HS-5 (cell line): Measurements from ENCODE around the gene TTC12.
"Not testable (repeated sequence)": the region's sequence is repeated elsewhere in the genome, so short reads cannot be mapped to it uniquely, and the experiment has no call there.

Source experiments
- DNase-seq: peaks from one replicate; pipeline ENCODE4 v3.0.0-alpha.2; 2012; ENCODE audit warnings: low read depth

The TTC12 gene

GRCh38 chr11:113286509-113287497, 27.6 kb upstream of the TTC12 start:
- no peak for DNase-seq

DNA sequence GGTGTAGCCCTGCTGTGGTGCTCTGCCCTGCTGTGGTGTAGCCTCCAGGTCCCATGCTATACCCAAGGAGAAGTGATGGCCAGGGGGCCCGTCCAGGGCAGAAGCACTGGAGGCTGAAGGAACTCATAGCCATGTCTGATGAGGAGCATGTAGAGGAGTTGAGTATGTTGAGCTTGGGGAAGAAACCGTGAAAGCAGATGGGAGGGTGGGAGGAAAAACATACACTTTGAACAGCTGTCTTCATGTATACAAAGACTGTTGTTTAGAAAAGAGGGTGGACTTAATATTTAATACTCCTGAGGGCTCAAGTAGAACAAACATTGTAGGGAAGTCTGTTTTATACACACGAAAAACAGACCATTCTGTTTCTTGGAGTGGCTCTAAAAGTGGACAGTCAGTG, 26.6 kb upstream of the TTC12 start:
- DNase-seq: no peak

GRCh38 chr11:113288286-113288863, 26.0 kb upstream of the TTC12 start:
- DNase-seq: no peak

DNA sequence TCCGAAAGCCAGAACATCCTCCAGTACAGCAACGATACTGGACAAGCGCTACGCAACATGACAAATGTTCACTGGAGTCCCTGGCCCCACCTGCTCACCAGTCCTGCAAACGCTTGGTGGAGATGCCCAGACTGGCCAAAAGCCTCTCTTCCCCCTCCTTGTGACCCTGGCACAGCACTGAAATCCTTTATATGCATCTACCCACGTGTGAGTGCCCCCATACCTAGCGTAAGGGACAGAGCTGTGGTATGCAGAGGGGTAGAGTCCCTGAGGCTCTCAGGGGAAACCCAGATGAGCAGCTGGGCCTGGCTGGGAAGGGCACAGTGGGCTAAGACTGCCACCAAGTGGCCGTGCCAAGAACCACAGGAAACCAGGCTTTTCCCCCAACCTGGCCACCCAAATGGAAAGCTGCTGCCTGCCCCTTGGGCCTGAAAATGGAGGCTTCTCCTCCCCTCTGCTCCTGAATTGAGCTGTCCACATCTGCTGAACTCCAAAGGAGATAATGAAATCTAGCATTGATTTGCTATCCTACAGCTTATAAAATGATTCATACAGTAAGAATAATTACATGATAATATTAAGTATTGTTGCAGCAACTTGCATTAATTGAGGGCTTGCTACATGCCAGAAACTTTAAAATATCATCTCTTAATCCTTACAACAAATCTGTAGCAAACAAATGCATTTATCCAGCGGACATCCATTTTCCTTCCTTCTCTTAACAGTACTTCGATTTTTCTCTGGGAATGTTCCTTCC, 24.8 kb upstream of the TTC12 start:
- DNase-seq: no peak

GRCh38 chr11:113293936-113294335, 20.4 kb upstream of the TTC12 start:
- no peak for DNase-seq

DNA sequence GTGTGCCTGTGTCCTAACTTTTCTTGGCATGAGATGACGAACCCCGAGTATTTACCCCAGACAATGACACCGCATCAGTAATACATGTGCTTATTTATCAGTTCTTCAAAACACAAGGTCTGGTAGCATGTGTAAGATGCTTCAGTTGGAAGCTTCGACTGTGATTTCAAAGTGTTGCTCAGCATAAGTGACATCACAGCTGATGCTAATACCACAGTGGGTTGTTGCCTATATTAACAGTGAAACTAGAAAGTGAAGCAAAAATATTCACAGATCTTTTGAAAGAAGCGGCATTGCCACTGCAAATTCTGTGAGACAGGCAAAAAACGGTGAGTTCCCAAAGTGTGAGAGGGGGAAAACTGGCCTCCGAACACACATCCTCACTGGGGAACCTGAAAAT, 18.4 kb upstream of the TTC12 start:
- no peak for DNase-seq

DNA sequence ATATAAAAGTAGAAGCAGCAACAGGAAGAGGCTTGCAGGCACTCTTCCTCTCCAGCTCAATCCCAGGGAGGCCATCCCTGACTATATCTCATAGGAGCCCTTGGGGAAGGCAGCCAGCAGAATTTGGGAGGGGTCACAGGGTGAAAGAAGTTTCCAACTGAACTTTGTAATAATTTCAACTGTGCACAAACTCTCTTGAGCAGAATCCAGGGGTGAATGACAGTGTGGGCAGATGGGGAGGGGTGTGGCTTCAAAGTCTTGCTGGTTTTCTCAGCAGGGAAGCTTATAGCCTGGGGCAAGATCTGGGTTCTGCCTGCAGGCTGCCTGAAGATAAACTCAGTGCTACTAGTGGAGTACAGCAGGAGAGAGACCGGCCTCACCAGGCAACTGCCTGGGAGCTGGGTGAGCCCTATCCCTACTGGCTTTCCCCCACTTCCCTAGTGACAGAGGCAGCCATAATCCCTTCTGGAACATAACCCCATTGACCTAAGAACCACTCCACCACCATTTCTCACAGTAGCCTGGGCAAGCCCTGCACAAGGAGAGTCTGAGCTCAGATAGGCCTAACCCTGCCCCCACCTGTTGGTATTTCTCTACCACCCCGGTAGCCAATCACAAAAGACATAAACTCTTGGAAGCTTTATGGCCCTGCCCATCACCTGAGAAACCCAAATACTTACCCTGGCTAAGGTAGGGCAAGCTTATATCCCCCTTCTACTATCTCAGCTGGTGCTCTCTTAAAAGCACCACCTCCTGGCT, 17.8 kb upstream of the TTC12 start:
- DNase-seq: no peak

DNA sequence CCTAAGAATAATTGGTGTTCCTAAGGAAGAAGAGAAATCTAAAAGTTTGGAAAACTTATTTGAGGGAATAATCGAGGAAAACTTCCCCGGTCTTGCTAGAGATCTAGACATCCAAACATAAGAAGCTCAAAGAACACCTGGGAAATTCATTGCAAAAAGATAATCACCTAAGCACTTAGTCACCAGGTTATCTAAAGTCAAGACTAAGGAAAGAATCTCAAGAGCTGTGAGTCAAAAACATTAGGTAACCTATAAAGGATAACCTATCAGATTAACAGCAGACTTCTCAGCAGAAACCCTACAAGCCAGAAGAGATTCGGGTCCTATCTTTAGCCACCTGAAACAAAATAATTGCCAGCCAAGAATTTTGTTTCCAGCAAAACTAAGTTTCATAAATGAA, 15.9 kb upstream of the TTC12 start:
- not testable (repeated sequence) for DNase-seq

- DNase-seq: no peak
Measured at GRCh38 chr11:113304916-113305315, 9.5 kb upstream of the TTC12 start.

- no peak for DNase-seq
Measured at GRCh38 chr11:113305440-113306336, 8.7 kb upstream of the TTC12 start.

- no peak for DNase-seq
Measured at GRCh38 chr11:113308601-113309000, 5.8 kb upstream of the TTC12 start.

DNA sequence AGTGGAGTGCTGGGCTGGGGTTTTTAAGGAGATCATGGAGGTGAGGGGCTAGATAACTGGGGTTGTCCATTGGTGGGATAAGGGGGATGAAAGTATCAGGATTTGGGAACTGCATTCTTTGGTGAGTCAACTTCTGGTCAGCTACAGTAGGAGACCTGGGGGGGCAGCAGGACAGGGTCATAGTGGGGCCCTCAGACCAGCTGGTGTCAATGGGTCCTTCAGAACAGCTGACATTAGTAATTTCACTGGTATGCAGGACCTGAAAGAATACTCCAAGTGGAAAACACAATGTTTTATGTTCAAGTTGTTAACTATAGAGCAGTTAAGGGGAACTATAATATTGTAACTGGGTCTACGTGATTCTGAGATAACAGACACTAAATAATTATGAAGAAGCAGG, 2.8 kb upstream of the TTC12 start:
- no peak for DNase-seq

- no peak for DNase-seq
Measured at GRCh38 chr11:113313601-113314000, 782 bp upstream of the TTC12 start.

GRCh38 chr11:113314065-113314388, 356 bp upstream of the TTC12 start:
- DNase-seq: no peak

- no peak for DNase-seq
Measured at GRCh38 chr11:113315811-113316210, 1.4 kb downstream of the TTC12 start.

DNA sequence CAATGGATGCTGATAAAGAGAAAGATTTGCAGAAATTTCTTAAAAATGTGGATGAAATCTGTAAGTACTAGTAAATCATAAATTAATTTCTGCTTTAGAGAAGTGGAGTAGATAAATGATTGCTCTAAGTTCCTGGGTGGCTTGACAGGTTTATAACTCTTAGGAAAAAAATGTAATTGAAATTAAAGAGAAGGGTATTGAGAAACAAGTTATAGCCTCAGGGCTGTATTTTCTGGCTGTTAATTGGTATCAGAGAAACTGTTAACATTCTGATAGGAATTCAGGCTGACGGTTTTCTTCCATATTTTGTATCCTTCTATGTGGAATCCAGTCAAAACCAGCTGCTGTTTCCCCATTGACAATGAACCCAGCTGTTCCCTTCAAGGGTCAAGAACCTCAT, 1.9 kb downstream of the TTC12 start:
- DNase-seq: no peak

- no peak for DNase-seq
Measured at GRCh38 chr11:113317339-113317738, 3.0 kb downstream of the TTC12 start.

DNA sequence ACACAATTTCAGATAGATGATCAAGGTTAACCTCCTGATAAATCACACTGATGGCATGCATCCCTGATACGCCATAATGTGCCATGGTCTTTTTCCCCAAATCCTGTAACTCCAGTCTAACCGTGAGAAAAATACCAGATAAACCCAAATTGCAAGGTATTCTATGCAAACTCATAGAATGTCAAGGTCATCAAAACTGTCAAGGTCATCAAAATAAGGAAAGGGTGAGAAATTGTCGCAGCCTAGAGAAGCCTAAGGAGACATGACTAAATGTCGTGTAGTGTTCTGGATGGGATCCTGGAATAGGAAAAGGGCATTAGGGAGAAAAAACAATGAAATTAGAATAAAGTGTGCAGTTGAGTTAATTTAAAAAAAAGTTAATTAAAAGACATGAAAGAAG, 4.7 kb downstream of the TTC12 start:
- DNase-seq: no peak

- no peak for DNase-seq
Measured at GRCh38 chr11:113322158-113322557, 7.8 kb downstream of the TTC12 start.

GRCh38 chr11:113324250-113324649, 9.9 kb downstream of the TTC12 start:
- no peak for DNase-seq

GRCh38 chr11:113329725-113330124, 15.3 kb downstream of the TTC12 start:
- no peak for DNase-seq
